ENCODE measurements around the gene ALDH1L1. TPM values are rescaled to one million over a fixed set of nuclear protein-coding genes. Genes with fewer than 3 reads are reported as not detected.

ALDH1L1 gene
- total and polyA plus RNA-seq, 2 experiments from 2014 or later = 1.0 to 1.3 TPM

- H3K4me1 ChIP-seq (ENCODE audit: insufficient read depth) = no peaks in the 10 kb centered on the region
- no peak overlapping the region for H3K4me2 ChIP-seq
- no peak overlapping the region for H3K4me3 ChIP-seq
- H3K27ac ChIP-seq (ENCODE audit: low read depth) = no peak overlapping the region
- DNase-seq (ENCODE audit: low spot score) (no peak), ATAC-seq (no peak)
- peaks cover 2% of the 10 kb centered on the region; the same call in 2 of the 3 replicates for H3K9me3 Mint-ChIP-seq
- no peak overlapping the region for H3K27ac Mint-ChIP-seq
- no peaks in the 10 kb centered on the region for H3K27me3 ChIP-seq (ENCODE audit: insufficient read depth)
- no peaks in the 10 kb centered on the region for H3F3A ChIP-seq (replicated peaks; ENCODE audit: low read depth)
- no peak overlapping the region for H3K4me3 Mint-ChIP-seq
- H2AFZ ChIP-seq = no peak overlapping the region
- H3K27me3 Mint-ChIP-seq (ENCODE audit: insufficient read depth, low read depth, poor library complexity) = peaks cover 6% of the 10 kb centered on the region
- H3K9me2 ChIP-seq (ENCODE audit: insufficient read depth) = peaks cover 3% of the 10 kb centered on the region; the same call in 1 of the 2 replicates
- H3K36me3 ChIP-seq (ENCODE audit: insufficient read depth) = no peaks in the 10 kb centered on the region
- TF ChIP-seq ZNF114 (CRISPR knock-in tag; IDR thresholded peaks at IDR 0.05) (no peak), EZH2 (IDR thresholded peaks at IDR 0.05; ENCODE audit: low read depth, unreplicated experiment) (no peak), POLR2AphosphoS5 (IDR thresholded peaks at IDR 0.05; ENCODE audit: low read depth) (no peak), CREB1 (CRISPR knock-in tag; IDR thresholded peaks at IDR 0.05; ENCODE audit: low read depth) (no peak), NANOG (IDR thresholded peaks at IDR 0.05; ENCODE audit: borderline replicate concordance) (no peak), EZH2phosphoT487 (IDR thresholded peaks at IDR 0.05; ENCODE audit: unreplicated experiment) (no peak), JUNB (IDR thresholded peaks at IDR 0.05; ENCODE audit: unreplicated experiment) (no peak), ZNF331 (CRISPR knock-in tag; IDR thresholded peaks at IDR 0.05; ENCODE audit: low read depth) (no peak), CTCF (conservative IDR thresholded peaks at IDR 0.05; ENCODE audit: low read depth in 2 of 2) (no peak), STAT1 (IDR thresholded peaks at IDR 0.05; ENCODE audit: unreplicated experiment) (no peak)
- TF ChIP-seq, protein P1, sequence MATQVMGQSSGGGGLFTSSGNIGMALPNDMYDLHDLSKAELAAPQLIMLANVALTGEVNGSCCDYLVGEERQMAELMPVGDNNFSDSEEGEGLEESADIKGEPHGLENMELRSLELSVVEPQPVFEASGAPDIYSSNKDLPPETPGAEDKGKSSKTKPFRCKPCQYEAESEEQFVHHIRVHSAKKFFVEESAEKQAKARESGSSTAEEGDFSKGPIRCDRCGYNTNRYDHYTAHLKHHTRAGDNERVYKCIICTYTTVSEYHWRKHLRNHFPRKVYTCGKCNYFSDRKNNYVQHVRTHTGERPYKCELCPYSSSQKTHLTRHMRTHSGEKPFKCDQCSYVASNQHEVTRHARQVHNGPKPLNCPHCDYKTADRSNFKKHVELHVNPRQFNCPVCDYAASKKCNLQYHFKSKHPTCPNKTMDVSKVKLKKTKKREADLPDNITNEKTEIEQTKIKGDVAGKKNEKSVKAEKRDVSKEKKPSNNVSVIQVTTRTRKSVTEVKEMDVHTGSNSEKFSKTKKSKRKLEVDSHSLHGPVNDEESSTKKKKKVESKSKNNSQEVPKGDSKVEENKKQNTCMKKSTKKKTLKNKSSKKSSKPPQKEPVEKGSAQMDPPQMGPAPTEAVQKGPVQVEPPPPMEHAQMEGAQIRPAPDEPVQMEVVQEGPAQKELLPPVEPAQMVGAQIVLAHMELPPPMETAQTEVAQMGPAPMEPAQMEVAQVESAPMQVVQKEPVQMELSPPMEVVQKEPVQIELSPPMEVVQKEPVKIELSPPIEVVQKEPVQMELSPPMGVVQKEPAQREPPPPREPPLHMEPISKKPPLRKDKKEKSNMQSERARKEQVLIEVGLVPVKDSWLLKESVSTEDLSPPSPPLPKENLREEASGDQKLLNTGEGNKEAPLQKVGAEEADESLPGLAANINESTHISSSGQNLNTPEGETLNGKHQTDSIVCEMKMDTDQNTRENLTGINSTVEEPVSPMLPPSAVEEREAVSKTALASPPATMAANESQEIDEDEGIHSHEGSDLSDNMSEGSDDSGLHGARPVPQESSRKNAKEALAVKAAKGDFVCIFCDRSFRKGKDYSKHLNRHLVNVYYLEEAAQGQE (IDR thresholded peaks at IDR 0.05; ENCODE audit: unreplicated experiment) = no peak
- TF ChIP-seq, protein P2, sequence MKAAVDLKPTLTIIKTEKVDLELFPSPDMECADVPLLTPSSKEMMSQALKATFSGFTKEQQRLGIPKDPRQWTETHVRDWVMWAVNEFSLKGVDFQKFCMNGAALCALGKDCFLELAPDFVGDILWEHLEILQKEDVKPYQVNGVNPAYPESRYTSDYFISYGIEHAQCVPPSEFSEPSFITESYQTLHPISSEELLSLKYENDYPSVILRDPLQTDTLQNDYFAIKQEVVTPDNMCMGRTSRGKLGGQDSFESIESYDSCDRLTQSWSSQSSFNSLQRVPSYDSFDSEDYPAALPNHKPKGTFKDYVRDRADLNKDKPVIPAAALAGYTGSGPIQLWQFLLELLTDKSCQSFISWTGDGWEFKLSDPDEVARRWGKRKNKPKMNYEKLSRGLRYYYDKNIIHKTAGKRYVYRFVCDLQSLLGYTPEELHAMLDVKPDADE (IDR thresholded peaks at IDR 0.05) = no peak
- TF ChIP-seq, protein P3, sequence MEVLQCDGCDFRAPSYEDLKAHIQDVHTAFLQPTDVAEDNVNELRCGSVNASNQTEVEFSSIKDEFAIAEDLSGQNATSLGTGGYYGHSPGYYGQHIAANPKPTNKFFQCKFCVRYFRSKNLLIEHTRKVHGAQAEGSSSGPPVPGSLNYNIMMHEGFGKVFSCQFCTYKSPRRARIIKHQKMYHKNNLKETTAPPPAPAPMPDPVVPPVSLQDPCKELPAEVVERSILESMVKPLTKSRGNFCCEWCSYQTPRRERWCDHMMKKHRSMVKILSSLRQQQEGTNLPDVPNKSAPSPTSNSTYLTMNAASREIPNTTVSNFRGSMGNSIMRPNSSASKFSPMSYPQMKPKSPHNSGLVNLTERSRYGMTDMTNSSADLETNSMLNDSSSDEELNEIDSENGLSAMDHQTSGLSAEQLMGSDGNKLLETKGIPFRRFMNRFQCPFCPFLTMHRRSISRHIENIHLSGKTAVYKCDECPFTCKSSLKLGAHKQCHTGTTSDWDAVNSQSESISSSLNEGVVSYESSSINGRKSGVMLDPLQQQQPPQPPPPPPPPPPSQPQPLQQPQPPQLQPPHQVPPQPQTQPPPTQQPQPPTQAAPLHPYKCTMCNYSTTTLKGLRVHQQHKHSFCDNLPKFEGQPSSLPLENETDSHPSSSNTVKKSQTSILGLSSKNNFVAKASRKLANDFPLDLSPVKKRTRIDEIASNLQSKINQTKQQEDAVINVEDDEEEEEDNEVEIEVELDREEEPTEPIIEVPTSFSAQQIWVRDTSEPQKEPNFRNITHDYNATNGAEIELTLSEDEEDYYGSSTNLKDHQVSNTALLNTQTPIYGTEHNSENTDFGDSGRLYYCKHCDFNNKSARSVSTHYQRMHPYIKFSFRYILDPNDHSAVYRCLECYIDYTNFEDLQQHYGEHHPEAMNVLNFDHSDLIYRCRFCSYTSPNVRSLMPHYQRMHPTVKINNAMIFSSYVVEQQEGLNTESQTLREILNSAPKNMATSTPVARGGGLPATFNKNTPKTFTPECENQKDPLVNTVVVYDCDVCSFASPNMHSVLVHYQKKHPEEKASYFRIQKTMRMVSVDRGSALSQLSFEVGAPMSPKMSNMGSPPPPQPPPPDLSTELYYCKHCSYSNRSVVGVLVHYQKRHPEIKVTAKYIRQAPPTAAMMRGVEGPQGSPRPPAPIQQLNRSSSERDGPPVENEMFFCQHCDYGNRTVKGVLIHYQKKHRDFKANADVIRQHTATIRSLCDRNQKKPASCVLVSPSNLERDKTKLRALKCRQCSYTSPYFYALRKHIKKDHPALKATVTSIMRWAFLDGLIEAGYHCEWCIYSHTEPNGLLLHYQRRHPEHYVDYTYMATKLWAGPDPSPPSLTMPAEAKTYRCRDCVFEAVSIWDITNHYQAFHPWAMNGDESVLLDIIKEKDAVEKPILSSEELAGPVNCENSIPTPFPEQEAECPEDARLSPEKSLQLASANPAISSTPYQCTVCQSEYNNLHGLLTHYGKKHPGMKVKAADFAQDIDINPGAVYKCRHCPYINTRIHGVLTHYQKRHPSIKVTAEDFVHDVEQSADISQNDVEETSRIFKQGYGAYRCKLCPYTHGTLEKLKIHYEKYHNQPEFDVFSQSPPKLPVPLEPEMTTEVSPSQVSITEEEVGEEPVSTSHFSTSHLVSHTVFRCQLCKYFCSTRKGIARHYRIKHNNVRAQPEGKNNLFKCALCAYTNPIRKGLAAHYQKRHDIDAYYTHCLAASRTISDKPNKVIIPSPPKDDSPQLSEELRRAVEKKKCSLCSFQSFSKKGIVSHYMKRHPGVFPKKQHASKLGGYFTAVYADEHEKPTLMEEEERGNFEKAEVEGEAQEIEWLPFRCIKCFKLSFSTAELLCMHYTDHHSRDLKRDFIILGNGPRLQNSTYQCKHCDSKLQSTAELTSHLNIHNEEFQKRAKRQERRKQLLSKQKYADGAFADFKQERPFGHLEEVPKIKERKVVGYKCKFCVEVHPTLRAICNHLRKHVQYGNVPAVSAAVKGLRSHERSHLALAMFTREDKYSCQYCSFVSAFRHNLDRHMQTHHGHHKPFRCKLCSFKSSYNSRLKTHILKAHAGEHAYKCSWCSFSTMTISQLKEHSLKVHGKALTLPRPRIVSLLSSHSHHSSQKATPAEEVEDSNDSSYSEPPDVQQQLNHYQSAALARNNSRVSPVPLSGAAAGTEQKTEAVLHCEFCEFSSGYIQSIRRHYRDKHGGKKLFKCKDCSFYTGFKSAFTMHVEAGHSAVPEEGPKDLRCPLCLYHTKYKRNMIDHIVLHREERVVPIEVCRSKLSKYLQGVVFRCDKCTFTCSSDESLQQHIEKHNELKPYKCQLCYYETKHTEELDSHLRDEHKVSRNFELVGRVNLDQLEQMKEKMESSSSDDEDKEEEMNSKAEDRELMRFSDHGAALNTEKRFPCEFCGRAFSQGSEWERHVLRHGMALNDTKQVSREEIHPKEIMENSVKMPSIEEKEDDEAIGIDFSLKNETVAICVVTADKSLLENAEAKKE (CRISPR knock-in tag; IDR thresholded peaks at IDR 0.05) = no peak
- no peaks in the 10 kb centered on the region for H4K20me1 ChIP-seq (replicated peaks; ENCODE audit: insufficient read depth)
- no peaks in the 10 kb centered on the region; the same call in 2 of the 3 replicates for H3K4me1 Mint-ChIP-seq
- H3K79me2 ChIP-seq (replicated peaks; ENCODE audit: insufficient read depth) = no peaks in the 10 kb centered on the region
- no peaks in the 10 kb centered on the region; the same call in 2 of the 3 replicates for H3K36me3 Mint-ChIP-seq (ENCODE audit: low read depth)
Measured at GRCh38 chr3:126146034-126146433, 34.4 kb downstream of the ALDH1L1 start.
